Activated T-helper 17 cell treated with anti-CD3 and anti-CD28 coated beads, Interleukin-2, amount 50 U/mL, for 72 hours (primary cell): ENCODE measurements around the gene APELA. TPM values are rescaled to one million over a fixed set of nuclear protein-coding genes. Genes with fewer than 3 reads are reported as not detected.
"Not testable (repeated sequence)": the region's sequence is repeated elsewhere in the genome, so short reads cannot be mapped to it uniquely, and the experiment has no call there.

Source experiments
- ATAC-seq: fragments of 150-1000 bp; cut with Tn5 transposase; replicated peaks from 2 replicates; pipeline ENCODE4 v1.10.0; 2021; ENCODE audit warnings: mild to moderate bottlenecking, moderate library complexity
- H3K27ac Mint-ChIP-seq: one replicate; pipeline ENCODE4 v1.8.0; 2022; ENCODE audit warnings: mixed read lengths
- H3K27me3 Mint-ChIP-seq: one replicate; pipeline ENCODE4 v1.8.0; 2022; ENCODE audit warnings: mixed read lengths
- H3K36me3 Mint-ChIP-seq: one replicate; pipeline ENCODE4 v1.8.0; 2022; ENCODE audit warnings: low read depth, mild to moderate bottlenecking, mixed read lengths
- H3K4me1 Mint-ChIP-seq: one replicate; pipeline ENCODE4 v1.8.0; 2022; ENCODE audit warnings: mixed read lengths
- H3K4me3 Mint-ChIP-seq: one replicate; pipeline ENCODE4 v1.8.0; 2022; ENCODE audit warnings: mild to moderate bottlenecking, mixed read lengths
- H3K9me3 Mint-ChIP-seq: one replicate; pipeline ENCODE4 v1.8.0; 2022; ENCODE audit warnings: mixed read lengths
- total RNA-seq, 2 donors: library from RNA; stranded (reverse); gene quantifications; one replicate each; pipeline ENCODE4 v1.2.3, GENCODE V29; 2022

APELA gene
- total RNA-seq, 2 donors from 2014 or later, result not detected

GRCh38 chr4:164894702-164895101, 17.7 kb downstream of the APELA start:
- peaks cover 13% of the 10 kb centered on the region for H3K27me3 Mint-ChIP-seq

GRCh38 chr4:164902608-164903007, 25.6 kb downstream of the APELA start:
- no peak for ATAC-seq
- H3K27ac Mint-ChIP-seq, result no peak overlapping the region
- H3K27me3 Mint-ChIP-seq, result no peaks in the 10 kb centered on the region
- H3K36me3 Mint-ChIP-seq, result no peaks in the 10 kb centered on the region
- H3K4me1 Mint-ChIP-seq, result no peaks in the 10 kb centered on the region
- H3K4me3 Mint-ChIP-seq, result no peak overlapping the region
- H3K9me3 Mint-ChIP-seq, result no peaks in the 10 kb centered on the region

More at GRCh38 chr4:164894702-164895101, 17.7 kb downstream of the APELA start:
- H3K27ac Mint-ChIP-seq, result no peak overlapping the region
- ATAC-seq, result no peak
- H3K4me3 Mint-ChIP-seq, result no peak overlapping the region
- no peaks in the 10 kb centered on the region for H3K36me3 Mint-ChIP-seq
- no peaks in the 10 kb centered on the region for H3K4me1 Mint-ChIP-seq
- no peaks in the 10 kb centered on the region for H3K9me3 Mint-ChIP-seq

GRCh38 chr4:164904336-164904735, 27.4 kb downstream of the APELA start:
- H3K27me3 Mint-ChIP-seq, result no peaks in the 10 kb centered on the region
- H3K4me1 Mint-ChIP-seq, result no peaks in the 10 kb centered on the region
- no peaks in the 10 kb centered on the region for H3K9me3 Mint-ChIP-seq
- H3K27ac Mint-ChIP-seq, result no peak overlapping the region
- H3K36me3 Mint-ChIP-seq, result no peaks in the 10 kb centered on the region
- H3K4me3 Mint-ChIP-seq, result no peak overlapping the region
- ATAC-seq, result no peak

- Mint-ChIP-seq H3K4me1 (no peaks in the 10 kb centered on the region), H3K27me3 (no peaks in the 10 kb centered on the region), H3K27ac (no peak overlapping the region), H3K9me3 (no peaks in the 10 kb centered on the region), H3K4me3 (no peak overlapping the region), H3K36me3 (no peaks in the 10 kb centered on the region)
- no peak for ATAC-seq
Measured at GRCh38 chr4:164904941-164905340, 28.0 kb downstream of the APELA start.

GRCh38 chr4:164906368-164906767, 29.4 kb downstream of the APELA start:
- Mint-ChIP-seq H3K27ac (no peak overlapping the region), H3K4me3 (no peak overlapping the region), H3K9me3 (no peaks in the 10 kb centered on the region), H3K27me3 (no peaks in the 10 kb centered on the region), H3K36me3 (no peaks in the 10 kb centered on the region), H3K4me1 (no peaks in the 10 kb centered on the region)
- no peak for ATAC-seq

GRCh38 chr4:164913506-164913905, 36.5 kb downstream of the APELA start:
- not testable (repeated sequence) for H3K36me3 Mint-ChIP-seq, H3K4me3 Mint-ChIP-seq

GRCh38 chr4:164918956-164919355, 42.0 kb downstream of the APELA start:
- no peak for ATAC-seq
- no peaks in the 10 kb centered on the region for H3K4me1 Mint-ChIP-seq
- H3K4me3 Mint-ChIP-seq, result no peak overlapping the region
- no peak overlapping the region for H3K27ac Mint-ChIP-seq
- H3K36me3 Mint-ChIP-seq, result no peaks in the 10 kb centered on the region
- no peaks in the 10 kb centered on the region for H3K9me3 Mint-ChIP-seq
- H3K27me3 Mint-ChIP-seq, result peaks cover 4% of the 10 kb centered on the region

More at GRCh38 chr4:164913506-164913905, 36.5 kb downstream of the APELA start:
- not testable (repeated sequence) for ATAC-seq, H3K27me3 Mint-ChIP-seq, H3K4me1 Mint-ChIP-seq, H3K9me3 Mint-ChIP-seq, H3K27ac Mint-ChIP-seq

GRCh38 chr4:164924670-164925238, 47.8 kb downstream of the APELA start:
- ATAC-seq, result no peak
- Mint-ChIP-seq H3K9me3 (no peaks in the 10 kb centered on the region), H3K27ac (no peak overlapping the region), H3K4me3 (no peak overlapping the region), H3K36me3 (no peaks in the 10 kb centered on the region), H3K27me3 (peaks cover 8% of the 10 kb centered on the region), H3K4me1 (no peaks in the 10 kb centered on the region)

GRCh38 chr4:164926301-164926700, 49.3 kb downstream of the APELA start:
- ATAC-seq, result no peak

GRCh38 chr4:164927101-164927500, 50.1 kb downstream of the APELA start:
- peaks cover 11% of the 10 kb centered on the region for H3K27me3 Mint-ChIP-seq
- not testable (repeated sequence) for H3K27ac Mint-ChIP-seq, H3K4me1 Mint-ChIP-seq, H3K9me3 Mint-ChIP-seq, H3K4me3 Mint-ChIP-seq, H3K36me3 Mint-ChIP-seq, ATAC-seq

More at GRCh38 chr4:164926301-164926700, 49.3 kb downstream of the APELA start:
- H3K9me3 Mint-ChIP-seq, result no peaks in the 10 kb centered on the region
- peaks cover 11% of the 10 kb centered on the region for H3K27me3 Mint-ChIP-seq
- no peaks in the 10 kb centered on the region for H3K4me1 Mint-ChIP-seq
- no peak overlapping the region for H3K27ac Mint-ChIP-seq
- no peak overlapping the region for H3K4me3 Mint-ChIP-seq
- H3K36me3 Mint-ChIP-seq, result no peaks in the 10 kb centered on the region

- Mint-ChIP-seq H3K27ac (no peak overlapping the region), H3K4me1 (no peaks in the 10 kb centered on the region), H3K36me3 (no peaks in the 10 kb centered on the region), H3K4me3 (no peak overlapping the region), H3K27me3 (peaks cover 4% of the 10 kb centered on the region), H3K9me3 (no peaks in the 10 kb centered on the region)
- no peak for ATAC-seq
Measured at GRCh38 chr4:164930647-164931046, 53.7 kb downstream of the APELA start.

GRCh38 chr4:164931551-164932324, 54.8 kb downstream of the APELA start:
- Mint-ChIP-seq H3K27me3 (peaks cover 7% of the 10 kb centered on the region), H3K36me3 (no peaks in the 10 kb centered on the region), H3K9me3 (no peaks in the 10 kb centered on the region), H3K4me1 (no peaks in the 10 kb centered on the region), H3K27ac (no peak overlapping the region), H3K4me3 (no peak overlapping the region)
- no peak for ATAC-seq

- ATAC-seq, result no peak
Measured at GRCh38 chr4:164933244-164933643, 56.3 kb downstream of the APELA start.

GRCh38 chr4:164935363-164935762, 58.4 kb downstream of the APELA start:
- no peaks in the 10 kb centered on the region for H3K4me1 Mint-ChIP-seq
- H3K36me3 Mint-ChIP-seq, result no peaks in the 10 kb centered on the region
- no peak overlapping the region for H3K27ac Mint-ChIP-seq
- no peak for ATAC-seq
- no peaks in the 10 kb centered on the region for H3K9me3 Mint-ChIP-seq
- no peak overlapping the region for H3K4me3 Mint-ChIP-seq
- peaks cover 19% of the 10 kb centered on the region for H3K27me3 Mint-ChIP-seq

More at GRCh38 chr4:164933244-164933643, 56.3 kb downstream of the APELA start:
- Mint-ChIP-seq H3K4me3 (no peak overlapping the region), H3K9me3 (no peaks in the 10 kb centered on the region), H3K27ac (no peak overlapping the region), H3K36me3 (no peaks in the 10 kb centered on the region), H3K4me1 (no peaks in the 10 kb centered on the region), H3K27me3 (peaks cover 12% of the 10 kb centered on the region)

GRCh38 chr4:164935865-164936606, 59.1 kb downstream of the APELA start:
- H3K27me3 Mint-ChIP-seq, result peaks cover 18% of the 10 kb centered on the region
- not testable (repeated sequence) for H3K4me3 Mint-ChIP-seq, ATAC-seq, H3K9me3 Mint-ChIP-seq, H3K27ac Mint-ChIP-seq, H3K36me3 Mint-ChIP-seq, H3K4me1 Mint-ChIP-seq
